HepG2 (cell line): ENCODE results near the gene ESAM. TPM values are rescaled to one million over a fixed set of nuclear protein-coding genes. Genes with fewer than 3 reads are reported as not detected.
A peak's percentile ranks its signal among the peaks of the same experiment; 100 is the strongest.

Experiments
- ARNT2 ChIP-seq: sonication (generic); formaldehyde crosslinking; IDR thresholded peaks from 2 replicates; pipeline ENCODE4 v1.8.0; 2022; ENCODE audit warnings: mild to moderate bottlenecking, low read depth, missing genetic modification reagents, moderate library complexity
- BRD4 ChIP-seq: sonication (generic); formaldehyde crosslinking; IDR thresholded peaks from 2 replicates; pipeline ENCODE4 v1.4.0; 2020; ENCODE audit warnings: missing genetic modification reagents
- MAF1 ChIP-seq: sonication (generic); formaldehyde crosslinking; IDR thresholded peaks from 2 replicates; pipeline ENCODE4 v1.5.0; 2020; ENCODE audit warnings: missing genetic modification reagents, borderline replicate concordance
- ZBTB33 ChIP-seq: sonication (generic); formaldehyde crosslinking; IDR thresholded peaks from 2 replicates; pipeline ENCODE4 v1.4.0; 2020; ENCODE audit warnings: missing genetic modification reagents
- ZBTB34 ChIP-seq: sonication (generic); formaldehyde crosslinking; IDR thresholded peaks from 2 replicates; pipeline ENCODE4 v1.8.0; 2022; ENCODE audit warnings: mild to moderate bottlenecking, missing genetic modification reagents
- ZNF552 ChIP-seq: sonication (generic); formaldehyde crosslinking; IDR thresholded peaks from 2 replicates; pipeline ENCODE4 v1.9.0; 2022; ENCODE audit warnings: missing genetic modification reagents, mild to moderate bottlenecking, borderline replicate concordance
- ZNF7 ChIP-seq: IDR thresholded peaks from 2 replicates; pipeline ENCODE4 v1.6.1; 2016; ENCODE audit warnings: missing biosample characterization, missing genetic modification reagents
- polyA plus RNA-seq, 8 experiments: library from polyadenylated mRNA; depleted of rRNA in 3 of 8; stranded (reverse) in 7 of 8; unstranded in 1 of 8; fragments of >200 nt; fragmentation: Illumina TruSeq in 4 of 8; extraction: Trizol in 4 of 8; gene quantifications; 2 replicates each; pipeline versions ENCODE4 v1.2.1 to v1.2.3, GENCODE V29; 2011 to 2016; ENCODE audit warnings: low read depth in 4 of 8, missing spikeins in 1 of 8, mixed read lengths in 1 of 8; ENCODE audit not compliant: insufficient read depth in 1 of 8
- total RNA-seq, 5 experiments: library from RNA; depleted of rRNA; stranded (reverse); fragments of >200 nt; fragmentation: Illumina TruSeq; extraction: Trizol; gene quantifications; 2 replicates each; pipeline ENCODE4 v1.2.3, GENCODE V29; 2016; ENCODE audit warnings: low read depth in 1 of 5
- TF ChIP-seq, protein P1 (sequence below): sonication (generic); formaldehyde crosslinking; IDR thresholded peaks from 2 replicates; pipeline ENCODE4 v1.5.1; 2020; ENCODE audit warnings: mild to moderate bottlenecking, missing genetic modification reagents
- TF ChIP-seq, protein P2 (sequence below), 2 experiments: fragments of 450-650 bp in 1 of 2; sonication (generic) in 1 of 2; formaldehyde crosslinking in 1 of 2; IDR thresholded peaks; 2 replicates each; pipeline versions ENCODE4 v1.6.1 to v1.8.0; 2016 to 2022; ENCODE audit warnings: antibody characterized with exemption in 1 of 2, mild to moderate bottlenecking in 1 of 2, missing genetic modification reagents in 1 of 2

ESAM gene
- total and polyA plus RNA-seq, 2 of the 13 experiments (the other 11 are each of a cell fraction or from before 2014, with no cell fraction given) = 1.2 to 6.8 TPM

GRCh38 chr11:124759266-124760204 is 2.6 kb downstream of the ESAM start (continued):
- TF ChIP-seq, protein P1, sequence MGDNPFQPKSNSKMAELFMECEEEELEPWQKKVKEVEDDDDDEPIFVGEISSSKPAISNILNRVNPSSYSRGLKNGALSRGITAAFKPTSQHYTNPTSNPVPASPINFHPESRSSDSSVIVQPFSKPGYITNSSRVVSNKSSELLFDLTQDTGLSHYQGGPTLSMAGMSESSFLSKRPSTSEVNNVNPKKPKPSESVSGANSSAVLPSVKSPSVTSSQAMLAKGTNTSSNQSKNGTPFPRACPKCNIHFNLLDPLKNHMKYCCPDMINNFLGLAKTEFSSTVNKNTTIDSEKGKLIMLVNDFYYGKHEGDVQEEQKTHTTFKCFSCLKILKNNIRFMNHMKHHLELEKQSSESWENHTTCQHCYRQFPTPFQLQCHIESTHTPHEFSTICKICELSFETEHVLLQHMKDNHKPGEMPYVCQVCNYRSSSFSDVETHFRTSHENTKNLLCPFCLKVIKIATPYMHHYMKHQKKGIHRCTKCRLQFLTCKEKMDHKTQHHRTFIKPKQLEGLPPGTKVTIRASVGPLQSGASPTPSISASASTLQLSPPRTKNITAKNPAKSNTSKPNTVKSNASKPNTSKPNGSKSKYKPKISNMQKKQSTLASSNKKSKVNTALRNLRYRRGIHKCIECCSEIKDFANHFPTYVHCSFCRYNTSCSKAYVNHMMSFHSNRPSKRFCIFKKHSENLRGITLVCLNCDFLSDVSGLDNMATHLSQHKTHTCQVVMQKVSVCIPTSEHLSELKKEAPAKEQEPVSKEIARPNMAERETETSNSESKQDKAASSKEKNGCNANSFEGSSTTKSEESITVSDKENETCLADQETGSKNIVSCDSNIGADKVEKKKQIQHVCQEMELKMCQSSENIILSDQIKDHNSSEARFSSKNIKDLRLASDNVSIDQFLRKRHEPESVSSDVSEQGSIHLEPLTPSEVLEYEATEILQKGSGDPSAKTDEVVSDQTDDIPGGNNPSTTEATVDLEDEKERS = 0 out of 2 replicates have a peak, but pooled peaks have one; percentile 55
- 0 out of 2 replicates have a peak, but pooled peaks have one; percentile 21 for TF ChIP-seq BRD4 (CRISPR knock-in tag)
- peak; percentile 34; the same call in 1 of the 2 replicates for TF ChIP-seq ZNF7 (CRISPR knock-in tag)
- TF ChIP-seq, protein P2, sequence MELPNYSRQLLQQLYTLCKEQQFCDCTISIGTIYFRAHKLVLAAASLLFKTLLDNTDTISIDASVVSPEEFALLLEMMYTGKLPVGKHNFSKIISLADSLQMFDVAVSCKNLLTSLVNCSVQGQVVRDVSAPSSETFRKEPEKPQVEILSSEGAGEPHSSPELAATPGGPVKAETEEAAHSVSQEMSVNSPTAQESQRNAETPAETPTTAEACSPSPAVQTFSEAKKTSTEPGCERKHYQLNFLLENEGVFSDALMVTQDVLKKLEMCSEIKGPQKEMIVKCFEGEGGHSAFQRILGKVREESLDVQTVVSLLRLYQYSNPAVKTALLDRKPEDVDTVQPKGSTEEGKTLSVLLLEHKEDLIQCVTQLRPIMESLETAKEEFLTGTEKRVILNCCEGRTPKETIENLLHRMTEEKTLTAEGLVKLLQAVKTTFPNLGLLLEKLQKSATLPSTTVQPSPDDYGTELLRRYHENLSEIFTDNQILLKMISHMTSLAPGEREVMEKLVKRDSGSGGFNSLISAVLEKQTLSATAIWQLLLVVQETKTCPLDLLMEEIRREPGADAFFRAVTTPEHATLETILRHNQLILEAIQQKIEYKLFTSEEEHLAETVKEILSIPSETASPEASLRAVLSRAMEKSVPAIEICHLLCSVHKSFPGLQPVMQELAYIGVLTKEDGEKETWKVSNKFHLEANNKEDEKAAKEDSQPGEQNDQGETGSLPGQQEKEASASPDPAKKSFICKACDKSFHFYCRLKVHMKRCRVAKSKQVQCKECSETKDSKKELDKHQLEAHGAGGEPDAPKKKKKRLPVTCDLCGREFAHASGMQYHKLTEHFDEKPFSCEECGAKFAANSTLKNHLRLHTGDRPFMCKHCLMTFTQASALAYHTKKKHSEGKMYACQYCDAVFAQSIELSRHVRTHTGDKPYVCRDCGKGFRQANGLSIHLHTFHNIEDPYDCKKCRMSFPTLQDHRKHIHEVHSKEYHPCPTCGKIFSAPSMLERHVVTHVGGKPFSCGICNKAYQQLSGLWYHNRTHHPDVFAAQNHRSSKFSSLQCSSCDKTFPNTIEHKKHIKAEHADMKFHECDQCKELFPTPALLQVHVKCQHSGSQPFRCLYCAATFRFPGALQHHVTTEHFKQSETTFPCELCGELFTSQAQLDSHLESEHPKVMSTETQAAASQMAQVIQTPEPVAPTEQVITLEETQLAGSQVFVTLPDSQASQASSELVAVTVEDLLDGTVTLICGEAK (IDR thresholded peaks at IDR 0.05) = no peak
- TF ChIP-seq, protein P2 (CRISPR knock-in tag; IDR thresholded peaks at IDR 0.05) = peak; percentile 31; the same call in 1 of the 2 replicates
- TF ChIP-seq ZNF552 (CRISPR knock-in tag) = 0 out of 2 replicates have a peak, but pooled peaks have one; percentile 58
- TF ChIP-seq ZBTB34 (CRISPR knock-in tag) = no peak
- TF ChIP-seq ZBTB33 (CRISPR knock-in tag) = peak; percentile 8; the same call in 1 of the 2 replicates
- TF ChIP-seq ARNT2 (CRISPR knock-in tag) = peak; percentile 49; the same call in 1 of the 2 replicates
- TF ChIP-seq MAF1 (CRISPR knock-in tag) = no peak
